ENCODE results near the gene FAM187B. TPM values are rescaled to one million over a fixed set of nuclear protein-coding genes. Genes with fewer than 3 reads are reported as not detected.
A peak's percentile ranks its signal among the peaks of the same experiment; 100 is the strongest.
"Not testable (repeated sequence)": the region's sequence is repeated elsewhere in the genome, so short reads cannot be mapped to it uniquely, and the experiment has no call there.

The FAM187B gene
- total and polyA plus RNA-seq, 5 experiments from 2014 or later, result not detected

- Mint-ChIP-seq H3K9me3 (peaks cover 0 to 10% (median 2%) of the 10 kb centered on the region in 9 donors), H3K4me3 (peak overlapping the region; percentile 93 to 98 (median 94)), H3K27ac (peak overlapping the region; percentile 93 to 99 (median 98)), H3K36me3 (peaks cover 6 to 31% (median 10%) of the 10 kb centered on the region in 3 donors), H3K4me1 (peaks cover 23 to 49% (median 42%) of the 10 kb centered on the region in 4 donors), H3K27me3 (peaks cover 0 to 2% (median 0%) of the 10 kb centered on the region in 5 donors)
- ATAC-seq, result peak; percentile 41 to 46
- POLR2A ChIA-PET, result interaction anchor here (0.6 to 2.4 kb wide), 7 partner anchors 20 to 105 kb away, joined by 3 to 24 read pairs (median 4); partner anchors contain the start of gene USF2
- peak; percentile 32 to 73 (median 55) for DNase-seq
Observed at GRCh38 chr19:35247526-35248309, 19.2 kb upstream of the FAM187B start.

- ATAC-seq, result no peak
- POLR2A ChIA-PET, result interaction anchor here (1.9 kb wide), 1 partner anchor 40 kb away, joined by 6 read pairs; no protein-coding TSS in a partner anchor
- H3K4me1 Mint-ChIP-seq, result peaks cover 21 to 43% (median 37%) of the 10 kb centered on the region in 4 donors
- no peak for DNase-seq
- H3K36me3 Mint-ChIP-seq, result peaks cover 10 to 22% (median 10%) of the 10 kb centered on the region in 3 donors
- H3K27me3 Mint-ChIP-seq, result peaks cover 0 to 2% (median 0%) of the 10 kb centered on the region in 5 donors
- H3K9me3 Mint-ChIP-seq, result peaks cover 0 to 15% (median 7%) of the 10 kb centered on the region in 9 donors
- peak overlapping the region in 5 of 10 donors; percentile 2 to 99 (median 67) for H3K27ac Mint-ChIP-seq
- H3K4me3 Mint-ChIP-seq, result peak overlapping the region in 8 of 10 donors; percentile 63 to 98 (median 94)
Observed at GRCh38 chr19:35246466-35247092, 18.0 kb upstream of the FAM187B start.

- Mint-ChIP-seq H3K9me3 (peaks cover 0 to 25% (median 20%) of the 10 kb centered on the region in 9 donors), H3K36me3 (peaks cover 0 to 19% (median 19%) of the 10 kb centered on the region in 3 donors), H3K27ac (peak overlapping the region; percentile 47 to 98 (median 87)), H3K4me3 (peak overlapping the region in 1 of 10 donors; percentile 62), H3K27me3 (no peaks in the 10 kb centered on the region), H3K4me1 (peaks cover 17 to 34% (median 30%) of the 10 kb centered on the region in 4 donors)
- no peak for DNase-seq
- no peak for ATAC-seq
- POLR2A ChIA-PET, result interaction anchor here (0.6 to 13.4 kb wide), 9 partner anchors 10 to 227 kb away, joined by 3 to 234 read pairs (median 5); partner anchors contain the start of genes FXYD5, FXYD7 and USF2
Observed at GRCh38 chr19:35241417-35241816, 12.9 kb upstream of the FAM187B start.

- POLR2A ChIA-PET, result interaction anchor here (0.6 to 13.4 kb wide), 19 partner anchors 8 to 564 kb away, joined by 3 to 234 read pairs (median 4); partner anchors contain the start of genes FXYD5, FXYD7, GRAMD1A and USF2
- Mint-ChIP-seq H3K4me1 (peaks cover 19 to 34% (median 30%) of the 10 kb centered on the region in 4 donors), H3K27ac (peak overlapping the region; percentile 83 to 98 (median 91)), H3K9me3 (peaks cover 0 to 25% (median 20%) of the 10 kb centered on the region in 9 donors), H3K4me3 (peak overlapping the region; percentile 25 to 75 (median 60)), H3K27me3 (no peaks in the 10 kb centered on the region), H3K36me3 (peaks cover 0 to 19% (median 19%) of the 10 kb centered on the region in 3 donors)
- DNase-seq, result peak in 6 of 10 donors; percentile 13 to 75 (median 58)
- ATAC-seq, result peak; percentile 94 to 97
Observed at GRCh38 chr19:35240327-35240726, 11.8 kb upstream of the FAM187B start.

GRCh38 chr19:35239597-35239996 lies 11.1 kb upstream of the FAM187B start:
- H3K27me3 Mint-ChIP-seq, ATAC-seq, DNase-seq: not testable (repeated sequence)
- POLR2A ChIA-PET, result interaction anchor here (0.8 to 13.4 kb wide), 14 partner anchors 12 to 239 kb away, joined by 3 to 234 read pairs (median 4); partner anchors contain the start of genes FXYD5, FXYD7, GRAMD1A and USF2
- Mint-ChIP-seq H3K36me3 (peaks cover 0 to 22% (median 19%) of the 10 kb centered on the region in 3 donors), H3K27ac (peak overlapping the region; percentile 83 to 98 (median 91)), H3K9me3 (peaks cover 0 to 27% (median 20%) of the 10 kb centered on the region in 9 donors), H3K4me3 (peak overlapping the region in 3 of 10 donors; percentile 58 to 74 (median 62)), H3K4me1 (peaks cover 20 to 35% (median 32%) of the 10 kb centered on the region in 4 donors)

GRCh38 chr19:35236638-35237400 lies 8.3 kb upstream of the FAM187B start:
- Mint-ChIP-seq H3K36me3 (peaks cover 0 to 13% (median 12%) of the 10 kb centered on the region in 3 donors), H3K27me3 (no peaks in the 10 kb centered on the region), H3K27ac (peak overlapping the region in 8 of 10 donors; percentile 8 to 72 (median 62)), H3K4me1 (peaks cover 19 to 35% (median 32%) of the 10 kb centered on the region in 4 donors), H3K9me3 (peaks cover 0 to 15% (median 12%) of the 10 kb centered on the region in 9 donors), H3K4me3 (no peak overlapping the region)
- POLR2A ChIA-PET, result interaction anchor here (0.6 to 13.4 kb wide), 16 partner anchors 9 to 1889 kb away, joined by 3 to 234 read pairs (median 4); partner anchors contain the start of genes FXYD5 and USF2
- peak in 1 of 10 donors; percentile 66 for DNase-seq
- no peak for ATAC-seq

- no peak for ATAC-seq
- H3K4me3 Mint-ChIP-seq, result no peak overlapping the region
- H3K4me1 Mint-ChIP-seq, result peaks cover 5 to 10% (median 6%) of the 10 kb centered on the region in 4 donors
- peaks cover 0 to 3% (median 0%) of the 10 kb centered on the region in 3 donors for H3K36me3 Mint-ChIP-seq
- no peaks in the 10 kb centered on the region for H3K27me3 Mint-ChIP-seq
- POLR2A ChIA-PET, result interaction anchor here (0.6 to 13.4 kb wide), 4 partner anchors 16 to 1098 kb away, joined by 3 to 234 read pairs (median 3); no protein-coding TSS in a partner anchor
- peaks cover 0 to 2% (median 0%) of the 10 kb centered on the region in 9 donors for H3K9me3 Mint-ChIP-seq
- peak overlapping the region in 6 of 10 donors; percentile 1 to 91 (median 44) for H3K27ac Mint-ChIP-seq
- no peak for DNase-seq
Observed at GRCh38 chr19:35232912-35233311, 4.4 kb upstream of the FAM187B start.

- Mint-ChIP-seq H3K4me1 (peaks cover 5 to 10% (median 6%) of the 10 kb centered on the region in 4 donors), H3K4me3 (no peak overlapping the region), H3K27me3 (no peaks in the 10 kb centered on the region), H3K36me3 (peaks cover 0 to 3% (median 0%) of the 10 kb centered on the region in 3 donors), H3K27ac (peak overlapping the region in 1 of 10 donors; percentile 60), H3K9me3 (peaks cover 0 to 2% (median 0%) of the 10 kb centered on the region in 9 donors)
- ATAC-seq (no peak), DNase-seq (no peak)
- POLR2A ChIA-PET, result interaction anchor here (0.6 to 13.4 kb wide), 5 partner anchors 8 to 106 kb away, joined by 3 to 234 read pairs (median 3); no protein-coding TSS in a partner anchor
Observed at GRCh38 chr19:35231956-35232645, 3.6 kb upstream of the FAM187B start.

- no peak for ATAC-seq
Observed at GRCh38 chr19:35229601-35230000, 1.1 kb upstream of the FAM187B start.

GRCh38 chr19:35226748-35227147 lies 1.8 kb downstream of the FAM187B start:
- peak overlapping the region in 3 of 10 donors; percentile 41 to 70 (median 49) for H3K27ac Mint-ChIP-seq
- no peak for DNase-seq

More at GRCh38 chr19:35229601-35230000, 1.1 kb upstream of the FAM187B start:
- no peaks in the 10 kb centered on the region for H3K9me3 Mint-ChIP-seq
- H3K27ac Mint-ChIP-seq, result peak overlapping the region in 2 of 10 donors; percentile 6 to 8
- POLR2A ChIA-PET, result interaction anchor here (0.7 to 1.2 kb wide), 2 partner anchors 11 to 202 kb away, joined by 4 read pairs; no protein-coding TSS in a partner anchor
- no peak for DNase-seq
- peaks cover 6 to 24% (median 9%) of the 10 kb centered on the region in 4 donors for H3K4me1 Mint-ChIP-seq
- H3K4me3 Mint-ChIP-seq, result no peak overlapping the region
- no peaks in the 10 kb centered on the region for H3K36me3 Mint-ChIP-seq
- H3K27me3 Mint-ChIP-seq, result no peaks in the 10 kb centered on the region

More at GRCh38 chr19:35226748-35227147, 1.8 kb downstream of the FAM187B start:
- Mint-ChIP-seq H3K27me3 (no peaks in the 10 kb centered on the region), H3K4me1 (peaks cover 13 to 43% (median 23%) of the 10 kb centered on the region in 4 donors), H3K4me3 (no peak overlapping the region), H3K9me3 (no peaks in the 10 kb centered on the region), H3K36me3 (no peaks in the 10 kb centered on the region)
- POLR2A ChIA-PET, result interaction anchor here (0.6 to 1.6 kb wide), 2 partner anchors 10 to 15 kb away, joined by 4 read pairs; no protein-coding TSS in a partner anchor
- ATAC-seq, result no peak

All from naive thymus-derived CD8-positive, alpha-beta T cell (primary cell).